Fibroblast of skin of right biceps (primary cell): ENCODE results near the gene UNC13C.
"Not testable (repeated sequence)": the region's sequence is repeated elsewhere in the genome, so short reads cannot be mapped to it uniquely, and the experiment has no call there.

Experiments used
- DNase-seq: peaks from one replicate; pipeline ENCODE4 v3.0.0-alpha.2; 2013

Gene UNC13C

GRCh38 chr15:53978253-53978906, at the start of gene UNC13C:
Gene UNC13C, plus strand, starts transcription at chr15:53978441. Its CDS starts 34,463 bp downstream, at chr15:54012904.
- peak; percentile 10 for DNase-seq

- no peak for DNase-seq
Measured at GRCh38 chr15:53936137-53936536, 42.1 kb upstream of the UNC13C start.

- not testable (repeated sequence) for DNase-seq
Measured at GRCh38 chr15:53937632-53938031, 40.6 kb upstream of the UNC13C start.

- DNase-seq, result no peak
Measured at GRCh38 chr15:53950572-53950971, 27.7 kb upstream of the UNC13C start.

GRCh38 chr15:53955396-53955795, 22.8 kb upstream of the UNC13C start:
- no peak for DNase-seq

GRCh38 chr15:53962646-53963561, 15.3 kb upstream of the UNC13C start:
- DNase-seq, result peak; percentile 4

- DNase-seq, result no peak
Measured at GRCh38 chr15:53963801-53964200, 14.4 kb upstream of the UNC13C start.

GRCh38 chr15:53974121-53974520, 4.1 kb upstream of the UNC13C start:
- no peak for DNase-seq

GRCh38 chr15:53974813-53975212, 3.4 kb upstream of the UNC13C start:
- no peak for DNase-seq

- DNase-seq, result peak; percentile 1
Measured at GRCh38 chr15:53976844-53977392, 1.3 kb upstream of the UNC13C start.

- no peak for DNase-seq
Measured at GRCh38 chr15:53979051-53979788, 979 bp downstream of the UNC13C start.

GRCh38 chr15:53980021-53980420, 1.8 kb downstream of the UNC13C start:
- DNase-seq, result no peak

- DNase-seq, result no peak
Measured at GRCh38 chr15:53982071-53982680, 3.9 kb downstream of the UNC13C start.

GRCh38 chr15:53982876-53983275, 4.6 kb downstream of the UNC13C start:
- DNase-seq, result no peak

GRCh38 chr15:53984221-53984620, 6.0 kb downstream of the UNC13C start:
- DNase-seq, result no peak

GRCh38 chr15:53985562-53985961, 7.3 kb downstream of the UNC13C start:
- DNase-seq, result no peak

- no peak for DNase-seq
Measured at GRCh38 chr15:53987480-53987879, 9.2 kb downstream of the UNC13C start.

GRCh38 chr15:54007256-54007655, 29.0 kb downstream of the UNC13C start:
- DNase-seq, result no peak

- DNase-seq, result no peak
Measured at GRCh38 chr15:54011656-54012055, 33.4 kb downstream of the UNC13C start.

- DNase-seq, result no peak
Measured at GRCh38 chr15:54014067-54014655, 35.9 kb downstream of the UNC13C start.

- DNase-seq, result no peak
Measured at GRCh38 chr15:54017251-54017650, 39.0 kb downstream of the UNC13C start.

GRCh38 chr15:54017959-54018358, 39.7 kb downstream of the UNC13C start:
- DNase-seq, result no peak
